Panc1 (cell line): Measurements from ENCODE around the gene TOR1A.

Source experiments
- CTCF ChIP-seq: fragments of 450-650 bp; IDR thresholded peaks from 2 replicates; pipeline ENCODE4 v1.5.1; 2017; ENCODE audit warnings: mild to moderate bottlenecking
- TF ChIP-seq, protein P1 (sequence below), 2 experiments: IDR thresholded peaks; 2 replicates each; pipeline ENCODE4 v1.6.1; 2011 to 2012; ENCODE audit warnings: low read depth in 2 of 2, control low read depth in 1 of 2, low read length in 1 of 2, mild to moderate bottlenecking in 1 of 2, moderate library complexity in 1 of 2; ENCODE audit not compliant: insufficient read depth in 1 of 2

GRCh38 chr9:129848712-129849441, 24.9 kb upstream of the TOR1A start:
- no peak for TF ChIP-seq CTCF
- TF ChIP-seq, protein P1, sequence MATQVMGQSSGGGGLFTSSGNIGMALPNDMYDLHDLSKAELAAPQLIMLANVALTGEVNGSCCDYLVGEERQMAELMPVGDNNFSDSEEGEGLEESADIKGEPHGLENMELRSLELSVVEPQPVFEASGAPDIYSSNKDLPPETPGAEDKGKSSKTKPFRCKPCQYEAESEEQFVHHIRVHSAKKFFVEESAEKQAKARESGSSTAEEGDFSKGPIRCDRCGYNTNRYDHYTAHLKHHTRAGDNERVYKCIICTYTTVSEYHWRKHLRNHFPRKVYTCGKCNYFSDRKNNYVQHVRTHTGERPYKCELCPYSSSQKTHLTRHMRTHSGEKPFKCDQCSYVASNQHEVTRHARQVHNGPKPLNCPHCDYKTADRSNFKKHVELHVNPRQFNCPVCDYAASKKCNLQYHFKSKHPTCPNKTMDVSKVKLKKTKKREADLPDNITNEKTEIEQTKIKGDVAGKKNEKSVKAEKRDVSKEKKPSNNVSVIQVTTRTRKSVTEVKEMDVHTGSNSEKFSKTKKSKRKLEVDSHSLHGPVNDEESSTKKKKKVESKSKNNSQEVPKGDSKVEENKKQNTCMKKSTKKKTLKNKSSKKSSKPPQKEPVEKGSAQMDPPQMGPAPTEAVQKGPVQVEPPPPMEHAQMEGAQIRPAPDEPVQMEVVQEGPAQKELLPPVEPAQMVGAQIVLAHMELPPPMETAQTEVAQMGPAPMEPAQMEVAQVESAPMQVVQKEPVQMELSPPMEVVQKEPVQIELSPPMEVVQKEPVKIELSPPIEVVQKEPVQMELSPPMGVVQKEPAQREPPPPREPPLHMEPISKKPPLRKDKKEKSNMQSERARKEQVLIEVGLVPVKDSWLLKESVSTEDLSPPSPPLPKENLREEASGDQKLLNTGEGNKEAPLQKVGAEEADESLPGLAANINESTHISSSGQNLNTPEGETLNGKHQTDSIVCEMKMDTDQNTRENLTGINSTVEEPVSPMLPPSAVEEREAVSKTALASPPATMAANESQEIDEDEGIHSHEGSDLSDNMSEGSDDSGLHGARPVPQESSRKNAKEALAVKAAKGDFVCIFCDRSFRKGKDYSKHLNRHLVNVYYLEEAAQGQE (IDR thresholded peaks at IDR 0.05; ENCODE audit: insufficient read depth in 1 of 2, low read depth in 2 of 2, low read length in 1 of 2), result no peak
